SHP77 (cell line): ENCODE results near the gene ZNF587B.
"Not testable (repeated sequence)": the region's sequence is repeated elsewhere in the genome, so short reads cannot be mapped to it uniquely, and the experiment has no call there.

Experiments
- DNase-seq, 2 experiments: peaks; one replicate each; lab custom pipeline; 2025; lab: John Stamatoyannopoulos, UW

Gene ZNF587B

DNA sequence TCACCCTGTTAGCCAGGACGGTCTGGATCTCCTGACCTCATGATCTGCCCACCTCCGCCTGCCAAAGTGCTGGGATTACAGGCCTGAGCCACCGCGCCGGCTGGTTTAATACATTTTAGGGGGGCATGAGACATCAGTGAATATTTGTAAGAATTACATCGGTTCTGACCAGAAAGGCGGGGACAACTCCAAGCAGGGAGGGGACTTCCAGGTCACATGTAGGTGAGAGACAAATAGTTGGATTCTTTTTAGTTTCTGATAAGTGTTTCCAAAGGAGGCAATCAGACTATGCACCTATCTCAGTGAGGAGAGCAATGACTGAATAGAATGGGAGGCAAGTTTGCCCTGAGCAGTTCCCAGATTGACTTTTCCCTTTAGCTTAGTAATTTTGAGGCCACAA, 11.7 kb upstream of the ZNF587B start:
- no peak for DNase-seq

DNA sequence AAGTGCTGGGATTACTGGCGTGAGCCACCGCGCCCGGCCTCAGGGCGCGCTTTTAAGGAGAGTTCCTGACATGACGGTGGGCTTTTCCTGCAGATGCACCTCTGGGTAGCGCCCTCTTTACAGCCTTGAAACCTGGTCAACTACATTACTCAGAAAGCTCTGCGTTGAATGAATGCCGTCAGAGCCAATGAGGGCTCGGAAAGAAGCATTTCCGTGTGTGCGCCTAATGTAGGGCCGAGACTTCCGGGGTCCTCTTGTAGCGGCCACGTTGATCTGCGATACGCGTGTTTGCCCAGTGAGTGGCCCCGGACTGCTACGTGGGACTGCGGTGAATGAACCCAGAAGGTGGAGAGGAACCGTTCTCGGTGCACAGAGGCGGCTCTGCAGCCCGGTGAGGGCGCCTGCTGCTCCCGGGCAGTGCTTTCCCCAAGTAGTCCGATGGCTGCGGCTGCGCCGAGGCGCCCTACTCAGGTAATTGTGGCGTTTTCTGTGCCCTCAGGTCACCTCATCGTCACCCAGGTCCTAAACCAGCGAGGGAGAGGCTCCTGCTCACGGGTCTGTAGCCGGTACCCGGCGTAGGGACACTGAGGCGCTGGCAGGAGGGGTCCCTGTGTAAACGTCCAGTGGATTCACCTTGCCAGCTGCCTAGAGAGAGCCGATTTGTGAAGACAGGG, 10.5 kb upstream of the ZNF587B start:
- DNase-seq, result peak; percentile 89 to 93

DNA sequence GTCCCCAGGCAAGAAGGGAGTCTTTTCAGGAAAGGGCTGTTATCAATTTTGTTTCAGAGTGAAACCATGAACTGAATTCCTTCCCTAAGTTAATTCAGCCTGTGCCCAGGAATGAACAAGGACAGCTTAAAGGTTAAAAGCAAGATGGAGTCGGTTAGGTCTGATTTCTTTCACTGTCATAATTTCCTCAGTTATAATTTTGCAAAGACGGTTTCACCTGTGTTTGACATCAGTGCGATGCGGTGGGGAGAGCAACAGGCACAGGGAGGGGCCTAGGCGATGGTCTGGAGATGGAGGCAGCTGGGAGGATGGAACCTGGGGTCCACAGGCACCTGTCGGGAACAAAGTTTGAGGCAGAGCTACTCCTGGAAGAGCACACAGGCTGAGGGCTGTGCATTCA, 9.5 kb upstream of the ZNF587B start:
- DNase-seq, result no peak

DNA sequence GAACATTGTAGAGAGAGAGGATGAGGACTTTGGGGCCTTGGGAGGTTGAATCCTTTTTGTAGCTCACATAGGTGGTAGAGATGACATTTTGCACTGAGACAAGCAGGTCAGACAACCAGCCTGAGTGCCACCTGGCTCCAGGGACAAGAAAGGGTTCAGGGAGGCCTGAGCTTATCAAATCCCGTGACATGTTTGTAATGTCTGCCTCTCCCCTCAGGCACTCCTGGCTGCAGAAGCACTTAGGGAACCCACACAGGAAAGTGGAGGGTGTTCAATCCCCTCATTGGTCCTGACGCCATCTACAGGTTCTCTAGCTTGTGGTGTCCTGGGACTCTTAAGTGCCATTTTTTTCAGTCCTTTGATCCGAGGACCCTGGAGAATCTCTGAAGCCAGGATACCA, 9.0 kb upstream of the ZNF587B start:
- DNase-seq, result not testable (repeated sequence)

DNA sequence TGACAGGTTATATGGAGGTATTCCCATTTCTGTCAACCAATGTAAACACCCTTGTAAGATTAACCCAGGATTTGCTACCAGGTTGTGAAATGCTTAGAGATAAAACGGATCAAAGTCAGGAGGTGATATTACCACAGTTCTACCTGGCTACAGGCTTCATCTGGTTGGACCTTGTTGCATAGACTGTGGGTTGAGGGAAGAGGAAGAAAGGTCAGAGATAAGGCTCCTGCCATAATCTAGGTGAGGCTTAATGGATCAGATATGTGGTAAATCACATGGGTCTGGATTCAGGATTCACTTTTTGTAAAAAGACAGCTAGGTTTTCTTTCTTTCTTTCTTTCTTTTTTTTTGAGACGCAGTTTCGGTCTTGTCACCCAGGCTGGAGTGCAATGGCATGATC, 8.6 kb upstream of the ZNF587B start:
- DNase-seq, result not testable (repeated sequence)

DNA sequence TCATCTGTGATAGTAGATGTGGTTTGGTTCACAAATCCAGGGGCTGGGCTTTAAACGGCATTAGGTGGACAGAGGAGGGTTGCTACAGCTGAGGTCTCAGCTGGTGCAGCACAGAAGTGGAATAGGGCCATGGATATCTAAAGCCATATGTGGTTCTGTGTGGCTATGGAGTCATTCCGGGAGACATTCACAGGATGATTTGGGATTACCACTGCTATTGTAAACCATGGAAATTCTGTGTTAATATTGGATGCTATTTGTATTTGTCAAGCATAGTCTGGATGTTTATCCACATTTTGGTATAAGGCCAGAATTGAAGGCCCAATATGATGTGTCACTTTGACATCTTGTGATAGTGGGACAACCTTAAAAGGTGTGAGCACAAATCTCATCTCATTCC, 6.9 kb upstream of the ZNF587B start:
- DNase-seq, result not testable (repeated sequence)

DNA sequence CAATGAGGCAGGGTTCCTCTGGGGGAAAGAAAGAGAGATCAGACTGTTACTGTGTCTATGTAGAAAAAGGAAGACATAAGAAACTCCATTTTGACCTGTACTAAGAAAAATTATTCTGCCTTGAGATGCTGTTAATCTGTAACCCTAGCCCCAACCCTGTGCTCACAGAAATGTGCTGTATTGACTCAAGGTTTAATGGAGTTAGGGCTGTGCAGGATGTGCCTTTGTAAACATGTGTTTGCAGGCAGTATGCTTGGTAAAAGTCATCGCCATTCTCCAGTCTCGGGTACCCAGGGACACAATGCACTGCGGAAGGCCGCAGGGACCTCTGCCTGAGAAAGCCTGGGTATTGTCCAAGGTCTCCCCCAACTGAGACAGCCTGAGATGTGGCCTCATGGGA, 6.5 kb upstream of the ZNF587B start:
- DNase-seq, result not testable (repeated sequence)

DNA sequence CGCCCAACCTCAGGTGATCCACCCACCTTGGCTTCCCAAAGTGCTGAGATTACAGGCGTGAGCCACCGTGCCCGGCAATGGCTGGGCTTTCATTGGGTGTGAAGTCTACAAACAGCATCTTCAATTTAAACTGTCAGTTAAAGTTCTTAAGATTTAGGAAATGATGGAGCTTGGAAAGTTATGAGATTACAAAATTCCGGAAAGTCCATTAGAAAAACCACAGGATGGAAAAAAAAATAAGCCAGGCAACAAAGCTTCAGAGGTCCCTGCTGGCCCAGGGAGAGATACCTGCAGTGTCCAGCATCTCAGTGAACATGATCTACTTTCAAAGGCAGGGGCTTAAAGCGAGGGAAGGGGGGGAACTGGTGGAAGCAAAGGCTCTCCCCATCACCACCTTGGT, 4.6 kb upstream of the ZNF587B start:
- DNase-seq, result no peak

DNA sequence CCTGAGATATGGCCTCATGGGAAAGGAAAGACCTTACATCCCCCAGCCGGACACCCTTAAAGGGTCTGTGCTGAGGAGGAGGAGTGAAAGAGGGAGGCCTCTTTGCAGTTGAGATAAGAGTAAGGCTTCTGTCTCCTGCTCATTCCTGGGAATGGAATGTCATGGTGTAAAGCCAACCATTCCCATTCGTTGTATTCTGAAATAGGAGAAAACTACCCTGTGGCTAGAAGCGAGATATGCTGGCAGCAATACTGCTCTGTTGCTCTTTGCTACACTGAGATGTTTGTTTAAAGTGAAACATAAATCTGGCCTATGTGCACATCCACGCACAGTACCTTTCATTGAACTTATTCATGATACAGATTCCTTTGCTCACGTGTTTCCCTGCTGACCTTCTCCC, 783 bp upstream of the ZNF587B start:
- DNase-seq, result no peak

DNA sequence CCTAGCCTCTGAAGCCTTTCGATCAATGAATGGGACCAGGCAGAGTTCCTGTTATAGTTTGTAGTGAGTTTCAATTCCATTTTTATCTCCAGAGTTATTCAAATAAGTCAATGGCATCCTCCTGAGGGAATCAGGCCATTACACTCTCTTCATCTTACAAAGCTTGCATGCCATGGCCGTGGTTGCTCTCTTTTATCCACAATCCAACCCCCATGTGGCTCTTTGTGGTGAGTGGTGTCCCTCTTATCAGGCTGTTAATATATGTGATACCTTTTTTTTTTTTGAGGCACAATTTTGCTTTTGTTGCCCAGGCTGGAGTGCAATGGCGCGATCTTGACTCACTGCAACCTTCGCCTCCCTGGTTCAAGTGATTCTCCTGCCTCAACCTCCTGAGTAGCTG, 6.9 kb downstream of the ZNF587B start:
- DNase-seq, result not testable (repeated sequence)

DNA sequence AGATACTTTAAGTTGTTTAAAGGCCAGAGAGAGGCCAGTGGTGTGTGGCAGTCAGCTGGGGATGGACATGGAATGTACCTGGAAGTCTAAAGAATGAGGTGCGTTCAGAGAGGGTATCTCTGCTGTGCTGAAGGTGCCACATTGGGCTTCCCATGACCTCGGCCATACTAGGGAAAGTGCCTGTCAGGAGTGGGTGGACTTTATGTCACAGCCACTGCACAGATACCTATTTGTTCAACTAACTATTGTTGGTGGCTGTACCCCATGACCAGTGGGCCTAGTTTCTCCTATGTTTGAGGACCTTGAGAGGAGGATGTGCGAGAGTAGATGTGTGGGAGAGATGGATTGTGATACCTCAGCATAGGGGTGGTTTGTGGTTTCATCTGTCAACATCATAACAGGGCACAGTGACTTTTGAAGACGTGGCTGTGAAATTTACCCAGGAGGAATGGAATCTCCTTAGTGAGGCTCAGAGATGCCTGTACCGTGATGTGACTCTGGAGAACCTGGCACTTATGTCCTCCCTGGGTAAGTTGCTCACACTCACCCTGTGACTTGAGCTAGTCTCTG, 8.6 kb downstream of the ZNF587B start:
- DNase-seq, result not testable (repeated sequence)

DNA sequence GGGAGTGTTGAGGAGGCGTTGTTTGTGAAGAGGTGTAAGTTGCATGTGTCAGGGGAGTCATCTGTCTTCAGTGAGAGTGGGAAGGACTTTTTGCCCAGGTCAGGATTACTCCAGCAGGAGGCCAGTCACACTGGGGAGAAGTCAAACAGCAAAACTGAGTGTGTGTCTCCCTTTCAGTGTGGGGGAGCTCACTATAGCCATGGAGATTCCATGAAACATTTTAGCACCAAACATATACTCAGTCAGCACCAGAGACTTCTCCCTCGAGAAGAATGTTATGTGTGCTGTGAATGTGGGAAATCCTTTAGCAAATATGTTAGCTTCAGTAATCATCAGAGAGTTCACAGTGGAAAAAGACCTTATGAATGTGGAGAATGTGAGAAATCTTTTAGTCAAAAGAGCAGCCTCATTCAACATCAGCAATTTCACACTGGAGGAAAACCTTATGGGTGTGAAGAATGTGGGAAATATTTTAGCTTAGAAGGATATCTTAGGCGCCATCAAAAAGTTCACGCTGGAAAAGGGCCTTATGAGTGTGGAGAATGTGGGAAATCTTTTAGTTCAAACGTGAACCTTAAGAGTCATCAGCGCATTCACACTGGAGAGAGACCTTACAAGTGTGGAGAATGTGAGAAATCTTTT, 11.1 kb downstream of the ZNF587B start:
- no peak for DNase-seq

DNA sequence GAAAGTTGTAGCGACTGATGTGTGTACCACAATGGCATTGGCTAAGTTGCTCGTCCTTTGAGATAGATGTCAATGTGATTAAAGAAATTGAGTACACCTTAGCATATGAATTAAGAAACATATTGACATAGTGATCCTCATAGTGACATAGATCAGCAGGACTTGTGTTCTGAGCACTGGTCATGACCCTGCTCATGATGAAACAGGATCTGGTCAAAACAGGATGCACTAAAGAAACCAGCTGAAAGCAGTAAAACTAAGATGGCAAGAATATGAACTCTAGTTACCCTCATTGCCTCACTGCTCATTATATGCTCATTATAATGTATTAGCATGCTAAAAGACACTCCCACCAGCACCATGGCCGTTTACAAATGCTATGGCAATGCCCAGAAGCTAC, 17.1 kb downstream of the ZNF587B start:
- not testable (repeated sequence) for DNase-seq

DNA sequence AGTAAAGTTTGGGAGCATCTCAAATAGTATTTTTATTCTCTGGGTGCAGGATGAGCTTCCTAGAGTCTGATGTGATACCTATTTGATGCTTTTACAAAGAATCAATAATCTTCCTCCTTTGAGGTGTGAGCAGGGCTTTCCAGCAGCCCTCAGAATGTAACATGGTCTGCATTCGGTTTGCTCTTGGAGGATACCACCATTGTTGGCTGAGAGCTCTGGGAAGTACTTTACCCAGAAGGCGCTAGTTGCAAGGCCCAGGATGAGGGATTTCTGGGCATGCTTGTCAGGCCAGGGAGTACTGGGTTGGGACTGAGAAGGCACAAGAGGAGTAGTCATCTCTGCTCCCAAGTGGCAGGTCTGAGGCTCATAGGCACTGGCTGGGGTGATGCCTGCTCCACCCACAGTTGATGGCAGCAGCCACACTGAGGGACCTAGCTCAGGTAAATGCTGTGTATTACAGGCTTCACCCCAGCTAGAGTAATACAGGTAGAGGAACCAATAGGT, 19.1 kb downstream of the ZNF587B start:
- DNase-seq, result not testable (repeated sequence)

DNA sequence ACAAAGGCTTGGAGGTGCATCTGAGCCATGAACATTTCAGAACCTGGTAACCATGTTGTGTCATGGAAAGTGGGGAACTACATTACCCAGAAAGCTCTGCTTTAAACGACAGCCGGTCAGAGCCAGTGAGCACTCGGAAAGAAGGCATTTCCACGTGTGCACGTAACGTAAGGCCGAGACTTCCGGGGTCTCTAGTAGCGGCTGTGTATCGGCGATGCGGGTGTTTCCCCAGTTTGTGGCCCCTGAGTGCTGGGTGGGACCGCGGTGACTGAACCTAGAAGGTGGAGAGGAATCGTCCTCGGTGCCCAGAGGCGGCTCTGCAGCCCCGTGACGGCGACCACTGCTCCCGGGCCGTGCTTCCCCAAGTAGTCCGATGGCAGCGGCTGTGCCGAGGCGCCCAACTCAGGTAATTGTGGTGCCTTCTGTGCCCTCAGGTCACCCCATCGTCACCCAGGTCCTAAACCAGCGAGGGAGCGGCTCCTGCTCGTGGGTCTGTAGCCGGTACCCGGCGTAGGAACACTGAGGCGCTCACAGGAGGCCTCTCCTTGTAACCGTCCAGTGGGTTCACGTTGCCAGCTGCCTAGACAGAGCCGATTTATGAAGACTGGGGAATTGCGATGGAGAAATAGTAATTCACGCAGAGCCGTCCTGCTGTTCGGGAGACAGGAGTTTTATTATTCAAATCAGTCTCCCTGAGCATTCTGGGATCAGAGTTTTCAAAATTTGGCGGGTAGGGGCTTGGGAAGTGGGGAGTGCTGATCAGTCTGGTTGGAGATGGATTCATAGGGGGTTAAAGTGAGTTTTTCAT, 19.8 kb downstream of the ZNF587B start, which contains the start of gene ZNF587:
Gene ZNF587, plus strand, starts transcription at position 194 of the 808 bp plus-strand sequence. Its CDS starts 180 bp downstream, at position 374.
- DNase-seq, result not testable (repeated sequence)

DNA sequence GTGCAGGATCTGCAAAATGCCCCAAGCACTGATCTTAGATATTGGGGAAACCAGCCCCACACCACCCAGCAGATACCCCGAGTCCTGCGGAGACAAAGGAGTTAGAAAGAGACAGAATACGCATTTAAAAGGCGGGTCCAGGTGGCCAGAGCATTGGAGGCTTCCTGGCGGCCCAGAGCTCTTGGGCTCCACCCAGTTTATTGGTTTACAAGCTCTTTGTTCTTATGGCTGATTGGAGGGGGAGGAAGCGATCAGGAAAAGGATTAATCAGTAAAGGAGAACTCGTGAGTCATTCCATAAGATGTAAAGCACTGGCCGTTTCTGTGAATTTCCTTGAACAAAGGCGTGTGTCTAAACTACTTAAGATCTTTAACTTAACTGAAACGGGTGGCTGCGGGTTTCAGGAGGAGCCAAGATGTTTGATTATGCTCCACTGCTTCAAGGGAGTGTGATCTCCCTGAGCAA, 20.5 kb downstream of the ZNF587B start:
- DNase-seq, result no peak

DNA sequence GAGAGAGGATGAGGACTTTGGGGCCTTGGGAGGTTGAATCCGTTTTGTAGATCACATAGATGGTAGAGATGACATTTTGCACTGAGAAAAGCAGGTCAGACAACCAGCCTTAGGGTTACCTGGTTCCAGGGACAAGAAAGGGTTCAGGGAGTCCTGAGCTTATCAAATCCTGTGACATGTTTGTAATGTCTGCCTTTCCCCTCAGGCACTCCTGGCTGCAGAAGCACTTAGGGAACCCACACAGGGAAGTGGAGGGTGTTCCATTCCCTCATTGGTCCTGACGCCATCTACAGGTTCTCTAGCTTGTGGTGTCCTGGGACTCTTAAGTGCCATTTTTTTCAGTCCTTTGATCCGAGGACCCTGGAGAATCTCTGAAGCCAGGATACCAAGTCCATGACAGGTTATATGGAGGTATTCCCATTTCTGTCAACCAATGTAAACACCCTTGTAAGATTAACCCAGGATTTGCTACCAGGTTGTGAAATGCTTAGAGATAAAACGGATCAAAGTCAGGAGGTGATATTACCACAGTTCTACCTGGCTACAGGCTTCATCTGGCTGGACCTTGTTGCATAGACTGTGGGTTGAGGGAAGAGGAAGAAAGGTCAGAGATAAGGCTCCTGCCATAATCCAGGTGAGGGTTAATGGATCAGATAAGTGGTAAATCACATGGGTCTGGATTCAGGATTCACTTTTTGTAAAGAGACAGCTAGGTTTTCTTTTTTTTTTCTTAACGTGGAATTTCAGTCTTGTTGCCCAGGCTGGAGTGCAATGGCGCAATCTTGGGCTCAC, 21.9 kb downstream of the ZNF587B start:
- DNase-seq, result not testable (repeated sequence)

DNA sequence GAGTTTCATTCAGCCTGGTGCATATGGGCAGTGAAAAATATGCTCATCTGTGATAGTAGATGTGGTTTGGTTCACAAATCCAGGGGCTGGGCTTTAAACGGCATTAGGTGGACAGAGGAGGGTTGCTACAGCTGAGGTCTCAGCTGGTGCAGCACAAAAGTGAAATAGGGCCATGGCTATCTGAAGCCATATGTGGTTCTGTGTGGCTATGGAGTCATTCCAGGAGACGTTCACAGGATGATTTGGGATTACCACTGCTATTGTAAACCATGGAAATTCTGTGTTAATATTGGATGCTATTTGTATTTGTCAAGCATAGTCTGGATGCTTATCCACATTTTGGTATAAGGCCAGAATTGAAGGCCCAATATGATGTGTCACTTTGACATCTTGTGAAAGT, 24.0 kb downstream of the ZNF587B start:
- not testable (repeated sequence) for DNase-seq

DNA sequence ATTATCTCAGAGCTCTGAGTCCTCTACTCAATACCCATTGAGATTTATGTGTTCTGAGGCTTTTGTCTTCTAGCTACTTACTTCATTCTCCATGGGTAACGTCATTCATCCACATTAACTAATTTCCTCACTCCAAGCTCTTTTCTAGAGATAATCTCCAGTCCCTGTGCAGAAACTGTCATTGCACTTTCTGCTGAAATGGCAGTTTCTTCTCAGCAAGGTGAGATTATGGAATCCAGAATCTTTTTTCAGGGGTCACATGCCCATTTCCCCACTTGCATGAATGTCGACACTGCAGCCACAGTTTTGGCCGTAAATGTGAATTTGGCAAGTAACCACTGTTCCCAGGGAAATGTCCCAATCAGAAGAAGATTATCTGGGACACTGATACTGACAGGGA, 32.3 kb downstream of the ZNF587B start:
- DNase-seq, result not testable (repeated sequence)

DNA sequence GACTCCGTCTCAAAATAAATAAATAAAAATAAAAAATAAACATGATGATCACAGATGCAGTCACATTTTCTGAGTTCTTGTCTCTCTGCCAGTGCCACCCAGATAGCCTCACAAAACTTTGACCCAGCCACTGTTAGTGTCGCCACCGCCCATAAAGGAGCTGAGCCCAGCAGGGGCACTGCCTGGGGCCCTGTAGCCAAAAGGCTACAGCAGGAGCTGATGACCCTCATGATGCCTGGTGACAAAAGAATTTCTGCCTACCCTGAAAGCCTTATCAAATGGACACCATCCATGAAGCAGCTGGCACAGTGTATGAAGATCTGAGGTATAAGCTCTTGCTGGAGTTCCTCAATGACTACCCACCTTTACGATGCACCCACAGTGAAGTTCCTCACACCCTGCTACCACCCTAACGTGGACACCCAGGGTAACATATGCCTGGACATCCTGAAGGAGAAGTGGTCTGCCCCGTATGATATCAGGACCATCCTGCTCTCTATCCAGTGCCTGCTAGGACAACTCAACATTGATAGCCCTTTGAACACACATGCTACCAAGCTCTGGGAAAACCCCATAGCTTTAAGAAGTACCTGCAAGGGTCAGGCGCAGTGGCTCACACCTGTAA, 37.9 kb downstream of the ZNF587B start:
- DNase-seq, result no peak

DNA sequence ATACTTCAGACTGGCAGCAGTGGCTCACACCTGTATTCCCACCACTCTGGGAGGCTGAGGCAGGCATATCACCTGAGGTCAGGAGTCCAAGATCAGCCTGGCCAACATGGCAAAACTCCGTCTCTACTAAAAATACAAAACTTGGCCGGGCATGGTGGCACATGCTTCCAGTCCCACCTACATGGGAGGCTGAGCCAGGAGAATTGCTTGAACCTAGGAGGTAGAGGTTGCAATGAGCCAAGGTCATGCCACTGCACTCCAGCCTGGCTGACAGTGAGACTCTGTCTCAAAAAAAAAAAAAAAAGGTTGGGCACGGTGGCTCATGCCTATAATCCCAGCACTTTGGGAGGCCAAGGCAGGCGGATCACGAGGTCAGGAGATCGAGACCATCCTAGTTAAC, 39.6 kb downstream of the ZNF587B start:
- not testable (repeated sequence) for DNase-seq
